ENCODE results near the gene MINK1.

DNA sequence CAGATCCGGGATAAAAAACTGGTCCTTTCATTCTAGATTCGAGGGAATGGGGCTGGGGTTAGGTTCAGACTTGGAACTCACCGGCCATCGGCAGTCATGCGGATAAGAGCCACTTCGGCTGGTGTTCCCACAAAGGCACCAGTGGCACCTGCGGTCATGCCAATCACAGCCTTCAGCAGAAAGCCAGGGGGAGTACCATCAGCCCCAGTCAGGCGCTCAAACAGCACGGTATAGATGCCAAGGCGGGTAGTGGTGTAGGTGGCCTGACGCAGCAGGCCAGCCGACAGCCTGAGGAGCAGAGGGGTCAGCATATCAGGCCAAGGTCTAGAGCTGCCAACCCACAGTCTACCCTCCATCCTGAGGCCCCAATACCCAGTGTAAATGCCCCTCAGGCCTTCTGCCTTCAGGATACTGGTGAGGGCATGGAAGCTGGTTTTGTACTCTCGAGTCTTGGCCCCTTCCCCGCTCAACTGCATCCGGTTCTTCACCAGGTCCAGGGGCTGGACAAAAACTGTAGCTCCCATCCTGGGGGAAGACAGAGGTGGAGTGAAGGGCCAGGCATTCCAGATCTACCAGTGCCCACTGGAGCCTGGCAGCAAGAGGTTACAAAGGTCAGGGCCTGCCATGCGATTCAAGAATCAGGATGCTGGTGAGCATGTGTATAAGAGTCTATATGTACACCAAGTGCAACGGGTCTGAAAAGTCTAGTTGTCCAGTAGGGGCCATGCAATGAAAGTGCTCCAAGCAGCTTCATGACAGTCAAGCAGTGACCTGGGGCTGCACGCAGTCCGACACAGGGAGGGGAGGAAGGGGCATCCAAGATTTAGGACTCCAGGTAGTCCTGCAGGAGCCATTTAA is 105.8 kb downstream of the MINK1 start:
- TF ChIP-seq CTCF (conservative IDR thresholded peaks at IDR 0.05; ENCODE audit: low read length) = no peak
- no peak for TF ChIP-seq EZH2phosphoT487 (IDR thresholded peaks at IDR 0.05; ENCODE audit: borderline replicate concordance, low read depth, low read length)
